DOHH2 (cell line): ENCODE measurements around the gene SRSF5.
A peak's percentile ranks its signal among the peaks of the same experiment; 100 is the strongest.
"Not testable (repeated sequence)": the region's sequence is repeated elsewhere in the genome, so short reads cannot be mapped to it uniquely, and the experiment has no call there.

Experiments
- H3F3A ChIP-seq: fragments of 200-600 bp; sonication (generic), shearing (Covaris generic); 2 replicates; pipeline ENCODE4 v1.6.0; 2016; ENCODE audit warnings: antibody characterized with exemption, mild to moderate bottlenecking; ENCODE audit not compliant: control insufficient read depth, insufficient read depth
- H3K27ac ChIP-seq: fragments of 200-600 bp; sonication (generic); 2 replicates; pipeline ENCODE4 v1.5.1; 2014; ENCODE audit warnings: low read depth, mild to moderate bottlenecking, low read length, moderate library complexity
- H3K27me3 ChIP-seq: fragments of 200-600 bp; sonication (generic); 2 replicates; pipeline ENCODE4 v1.6.1; 2014; ENCODE audit warnings: mild to moderate bottlenecking, low read length, mixed read lengths; ENCODE audit not compliant: control insufficient read depth
- H3K36me3 ChIP-seq: fragments of 200-600 bp; sonication (generic); 2 replicates; pipeline ENCODE4 v1.6.1; 2014; ENCODE audit warnings: mild to moderate bottlenecking, low read length, moderate library complexity, mixed read lengths; ENCODE audit not compliant: control insufficient read depth
- H3K4me1 ChIP-seq: fragments of 200-600 bp; sonication (generic); 2 replicates; pipeline ENCODE4 v1.6.1; 2014; ENCODE audit warnings: mild to moderate bottlenecking, low read length, mixed read lengths; ENCODE audit not compliant: control insufficient read depth
- H3K4me2 ChIP-seq: fragments of 200-600 bp; sonication (generic); 2 replicates; pipeline ENCODE4 v1.6.0; 2014; ENCODE audit warnings: mild to moderate bottlenecking, low read length, moderate library complexity
- H3K4me3 ChIP-seq: fragments of 200-600 bp; sonication (generic); 2 replicates; pipeline ENCODE4 v1.5.1; 2014; ENCODE audit warnings: mild to moderate bottlenecking, low read length, mixed read lengths
- H3K79me2 ChIP-seq: fragments of 200-600 bp; sonication (generic); 2 replicates; pipeline ENCODE4 v1.6.1; 2014; ENCODE audit warnings: mild to moderate bottlenecking, low read length, mixed read lengths; ENCODE audit not compliant: control insufficient read depth
- H3K9me2 ChIP-seq: fragments of 200-600 bp; sonication (generic); replicated peaks from 2 replicates; pipeline ENCODE4 v1.6.1; 2014; ENCODE audit warnings: mild to moderate bottlenecking, low read length, mixed read lengths; ENCODE audit not compliant: control insufficient read depth
- H3K9me3 ChIP-seq: fragments of 200-600 bp; sonication (generic); 2 replicates; pipeline ENCODE4 v1.6.1; 2014; ENCODE audit warnings: antibody characterized with exemption, low read length, mixed read lengths; ENCODE audit not compliant: control insufficient read depth, insufficient read depth
- H4K20me1 ChIP-seq: fragments of 200-600 bp; sonication (generic); 2 replicates; pipeline ENCODE4 v1.6.0; 2014; ENCODE audit warnings: low read depth, mild to moderate bottlenecking, antibody characterized with exemption, low read length, moderate library complexity; ENCODE audit not compliant: control insufficient read depth, insufficient read depth
- EZH2phosphoT487 ChIP-seq: fragments of 200-600 bp; sonication (generic); IDR thresholded peaks from 2 replicates; pipeline ENCODE4 v1.6.1; 2017; ENCODE audit warnings: borderline replicate concordance, mild to moderate bottlenecking, antibody characterized with exemption, low read length, moderate library complexity, mixed read lengths
- TF ChIP-seq, protein P1 (sequence below): fragments of 200-600 bp; sonication (generic); IDR thresholded peaks from one replicate; pipeline ENCODE4 v1.5.1; 2014; ENCODE audit warnings: antibody characterized with exemption, mild to moderate bottlenecking, low read depth, low read length; ENCODE audit not compliant: poor library complexity, severe bottlenecking

SRSF5 gene

DNA sequence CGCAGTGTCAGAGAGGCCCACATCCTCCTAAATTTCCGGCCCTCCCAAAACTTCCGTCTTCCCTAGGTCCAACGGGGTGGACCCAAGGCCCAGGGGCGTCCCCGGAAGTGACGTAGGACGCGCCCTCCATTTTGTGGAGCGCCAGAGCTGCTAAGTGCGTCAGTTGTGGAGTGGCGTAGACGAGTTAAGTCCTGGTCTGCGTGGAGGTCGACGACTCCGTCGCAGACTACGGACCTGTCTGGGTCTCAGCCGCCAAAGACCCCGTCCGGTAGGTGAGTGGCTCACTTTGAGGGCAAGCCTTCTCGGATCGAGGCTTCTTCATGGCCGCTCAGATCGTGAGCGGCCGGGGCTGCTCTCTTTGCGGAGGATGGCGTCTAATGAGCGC lies at the start of gene SRSF5:
Gene SRSF5, plus strand, starts transcription at position 159 of the 385 bp plus-strand sequence. CDS start 1,015 bp downstream, outside the sequence.
- Histone ChIP-seq H3K79me2 (peaks cover 48% of the 10 kb centered on the region), H3K27me3 (no peaks in the 10 kb centered on the region), H3K27ac (peak within 1 kb of the TSS; percentile 90), H3K9me3 (no peaks in the 10 kb centered on the region), H3K36me3 (peaks cover 50% of the 10 kb centered on the region), H3K4me1 (peaks cover 44% of the 10 kb centered on the region), H3K4me3 (peak within 1 kb of the TSS; percentile 99), H3K9me2 (no peaks in the 10 kb centered on the region), H4K20me1 (peaks cover 24% of the 10 kb centered on the region), H3F3A (peaks cover 32% of the 10 kb centered on the region), H3K4me2 (peak within 1 kb of the TSS; percentile 72)
- TF ChIP-seq EZH2phosphoT487, result no peak
- TF ChIP-seq, protein P1, sequence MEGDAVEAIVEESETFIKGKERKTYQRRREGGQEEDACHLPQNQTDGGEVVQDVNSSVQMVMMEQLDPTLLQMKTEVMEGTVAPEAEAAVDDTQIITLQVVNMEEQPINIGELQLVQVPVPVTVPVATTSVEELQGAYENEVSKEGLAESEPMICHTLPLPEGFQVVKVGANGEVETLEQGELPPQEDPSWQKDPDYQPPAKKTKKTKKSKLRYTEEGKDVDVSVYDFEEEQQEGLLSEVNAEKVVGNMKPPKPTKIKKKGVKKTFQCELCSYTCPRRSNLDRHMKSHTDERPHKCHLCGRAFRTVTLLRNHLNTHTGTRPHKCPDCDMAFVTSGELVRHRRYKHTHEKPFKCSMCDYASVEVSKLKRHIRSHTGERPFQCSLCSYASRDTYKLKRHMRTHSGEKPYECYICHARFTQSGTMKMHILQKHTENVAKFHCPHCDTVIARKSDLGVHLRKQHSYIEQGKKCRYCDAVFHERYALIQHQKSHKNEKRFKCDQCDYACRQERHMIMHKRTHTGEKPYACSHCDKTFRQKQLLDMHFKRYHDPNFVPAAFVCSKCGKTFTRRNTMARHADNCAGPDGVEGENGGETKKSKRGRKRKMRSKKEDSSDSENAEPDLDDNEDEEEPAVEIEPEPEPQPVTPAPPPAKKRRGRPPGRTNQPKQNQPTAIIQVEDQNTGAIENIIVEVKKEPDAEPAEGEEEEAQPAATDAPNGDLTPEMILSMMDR, result no peak

DNA sequence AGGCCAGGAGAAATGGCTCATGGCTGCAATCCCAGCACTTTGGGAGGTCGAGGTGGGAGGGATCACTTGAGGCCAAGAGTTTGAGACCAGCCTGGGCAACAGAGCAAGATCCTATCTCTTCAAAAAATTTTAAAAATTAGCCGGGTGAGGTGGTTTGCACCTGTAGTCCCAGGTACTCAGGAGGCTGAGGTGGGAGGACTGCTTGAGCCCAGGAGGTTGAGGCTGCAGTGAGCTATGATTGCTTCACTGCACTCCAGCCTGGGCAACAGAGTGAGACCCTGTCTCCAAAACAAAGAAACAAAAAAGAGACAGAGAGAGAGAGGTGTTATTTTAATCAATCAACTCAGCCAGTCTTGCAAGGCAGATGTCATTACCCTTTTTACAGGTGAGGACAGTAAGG lies 48.3 kb upstream of the SRSF5 start:
- H3K27ac ChIP-seq, H3K4me3 ChIP-seq, H3K27me3 ChIP-seq, H3K79me2 ChIP-seq, H3K36me3 ChIP-seq, H3K4me1 ChIP-seq, H3K4me2 ChIP-seq, H3F3A ChIP-seq, H4K20me1 ChIP-seq, H3K9me2 ChIP-seq, H3K9me3 ChIP-seq: not testable (repeated sequence)

DNA sequence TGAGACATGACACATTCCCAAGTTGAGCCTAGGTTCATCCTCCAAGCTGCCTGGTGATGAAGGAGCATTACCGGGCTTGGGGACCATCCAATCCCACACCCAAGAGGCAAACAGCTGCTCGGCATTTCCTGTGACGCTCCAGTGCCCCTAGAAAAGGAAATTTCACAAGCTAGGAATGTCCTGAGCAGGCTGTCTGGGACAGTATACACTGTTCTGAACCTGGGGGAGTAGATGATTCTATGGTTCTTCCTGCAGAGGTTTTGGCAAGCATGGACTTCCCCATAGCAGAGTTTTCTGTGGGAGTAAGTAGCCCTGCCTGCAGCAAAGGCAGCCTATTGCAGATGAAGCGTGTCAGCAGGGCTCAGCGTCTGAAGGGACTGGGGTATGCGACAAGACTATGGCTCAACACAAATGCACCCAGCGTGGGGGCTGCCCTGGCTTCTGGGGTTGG lies 47.4 kb upstream of the SRSF5 start:
- H3K27me3 ChIP-seq, result no peaks in the 10 kb centered on the region
- no peaks in the 10 kb centered on the region for H3K9me2 ChIP-seq
- H4K20me1 ChIP-seq, result no peaks in the 10 kb centered on the region
- TF ChIP-seq, protein P1, result no peak
- TF ChIP-seq EZH2phosphoT487, result no peak
- no peaks in the 10 kb centered on the region for H3K36me3 ChIP-seq
- no peak overlapping the region for H3K27ac ChIP-seq
- no peaks in the 10 kb centered on the region for H3K79me2 ChIP-seq
- H3F3A ChIP-seq, result no peaks in the 10 kb centered on the region
- no peak overlapping the region for H3K4me3 ChIP-seq
- no peaks in the 10 kb centered on the region for H3K4me1 ChIP-seq
- H3K9me3 ChIP-seq, result no peaks in the 10 kb centered on the region
- no peak overlapping the region for H3K4me2 ChIP-seq

- Histone ChIP-seq H3F3A (no peaks in the 10 kb centered on the region), H3K79me2 (no peaks in the 10 kb centered on the region), H3K4me1 (no peaks in the 10 kb centered on the region), H3K27ac (no peak overlapping the region), H3K9me2 (no peaks in the 10 kb centered on the region), H3K27me3 (no peaks in the 10 kb centered on the region), H3K4me3 (no peak overlapping the region), H3K36me3 (no peaks in the 10 kb centered on the region), H3K4me2 (no peak overlapping the region), H3K9me3 (no peaks in the 10 kb centered on the region), H4K20me1 (no peaks in the 10 kb centered on the region)
- TF ChIP-seq EZH2phosphoT487, result no peak
- TF ChIP-seq, protein P1, result no peak
These were observed 46.0 kb upstream of the SRSF5 start for GRCh38 chr14:69720912-69721311.
